Liver (tissue), 9 donors: Measurements from ENCODE around the gene EFCAB7. TPM values are rescaled to one million over a fixed set of nuclear protein-coding genes. Genes with fewer than 3 reads are reported as not detected.

Experiments used
- DNase-seq: peaks from one replicate; pipeline ENCODE4 v3.0.0-alpha.2; 2017; ENCODE audit warnings: low spot score
- H3K27ac ChIP-seq, 2 donors: one replicate each; pipeline ENCODE4 v1.7.0; 2013; ENCODE audit warnings: inconsistent platforms in 2 of 2, low read length in 2 of 2, control low read depth in 1 of 2, low read depth in 1 of 2, mild to moderate bottlenecking in 1 of 2
- H3K27me3 ChIP-seq, 4 donors: one replicate each; pipeline versions ENCODE4 v1.6.1 to v1.7.0; 2013; ENCODE audit warnings: low read length in 3 of 4, inconsistent platforms in 1 of 4, mild to moderate bottlenecking in 1 of 4, moderate library complexity in 1 of 4; ENCODE audit not compliant: control insufficient read depth in 4 of 4, insufficient read depth in 4 of 4
- H3K36me3 ChIP-seq, 4 donors: one replicate each; pipeline versions ENCODE4 v1.6.1 to v1.7.0; 2013; ENCODE audit warnings: low read length in 3 of 4, mild to moderate bottlenecking in 3 of 4, low read depth in 1 of 4, moderate library complexity in 1 of 4; ENCODE audit not compliant: control insufficient read depth in 4 of 4, insufficient read depth in 3 of 4
- H3K4me1 ChIP-seq, 4 donors: one replicate each; pipeline versions ENCODE4 v1.6.1 to v1.7.0; 2013; ENCODE audit warnings: low read length in 3 of 4, mild to moderate bottlenecking in 3 of 4, moderate library complexity in 1 of 4; ENCODE audit not compliant: control insufficient read depth in 4 of 4, insufficient read depth in 4 of 4
- H3K4me3 ChIP-seq, 3 donors: one replicate each; pipeline versions ENCODE4 v1.6.1 to v1.7.0; 2013; ENCODE audit warnings: low read length in 3 of 3, control low read depth in 1 of 3, low read depth in 1 of 3, mild to moderate bottlenecking in 1 of 3
- H3K9ac ChIP-seq, 2 donors: one replicate each; pipeline ENCODE4 v1.7.0; 2013; ENCODE audit warnings: low read length in 2 of 2, mild to moderate bottlenecking in 2 of 2, moderate library complexity in 2 of 2, control low read depth in 1 of 2, low read depth in 1 of 2
- H3K9me3 ChIP-seq, 4 donors: one replicate each; pipeline versions ENCODE4 v1.6.1 to v1.7.0; 2013; ENCODE audit warnings: low read length in 3 of 4; ENCODE audit not compliant: control insufficient read depth in 4 of 4
- ATF3 ChIP-seq: IDR thresholded peaks from 2 replicates; pipeline ENCODE4 v1.6.1; 2016; ENCODE audit warnings: antibody characterized with exemption
- CTCF ChIP-seq: fragments of 150-350 bp; IDR thresholded peaks from 2 replicates; pipeline ENCODE4 v1.5.1; 2017; ENCODE audit warnings: improper control_type of control experiment, low read depth, low read length; ENCODE audit not compliant: missing input control
- EGR1 ChIP-seq, 2 donors: IDR thresholded peaks; 2 replicates each; pipeline ENCODE4 v1.6.1; 2016 to 2018; ENCODE audit warnings: antibody characterized with exemption in 2 of 2, low read depth in 2 of 2
- FOXA1 ChIP-seq: IDR thresholded peaks from 2 replicates; pipeline ENCODE4 v1.6.1; 2016; ENCODE audit warnings: antibody characterized with exemption
- FOXA2 ChIP-seq: IDR thresholded peaks from 2 replicates; pipeline ENCODE4 v1.6.1; 2016; ENCODE audit warnings: antibody characterized with exemption
- HNF4A ChIP-seq, 2 donors: conservative IDR thresholded peaks; 2 replicates each; pipeline ENCODE4 v1.6.1; 2016; ENCODE audit warnings: antibody characterized with exemption in 2 of 2, mild to moderate bottlenecking in 2 of 2
- HNF4G ChIP-seq: IDR thresholded peaks from 2 replicates; pipeline ENCODE4 v1.6.1; 2016; ENCODE audit warnings: antibody characterized with exemption
- MAX ChIP-seq: IDR thresholded peaks from 2 replicates; pipeline ENCODE4 v1.6.1; 2016; ENCODE audit warnings: antibody characterized with exemption
- NR2F2 ChIP-seq: IDR thresholded peaks from 2 replicates; pipeline ENCODE4 v1.6.1; 2016; ENCODE audit warnings: antibody characterized with exemption
- RAD21 ChIP-seq, 2 donors: IDR thresholded peaks; 2 replicates each; pipeline ENCODE4 v1.6.1; 2016; ENCODE audit warnings: antibody characterized with exemption in 2 of 2, mild to moderate bottlenecking in 2 of 2
- REST ChIP-seq: IDR thresholded peaks from 2 replicates; pipeline ENCODE4 v1.6.1; 2016; ENCODE audit warnings: antibody characterized with exemption, mild to moderate bottlenecking
- RXRA ChIP-seq, 2 donors: IDR thresholded peaks; 2 replicates each; pipeline ENCODE4 v1.6.1; 2017 to 2018; ENCODE audit warnings: antibody characterized with exemption in 2 of 2, mild to moderate bottlenecking in 1 of 2
- SP1 ChIP-seq: IDR thresholded peaks from 2 replicates; pipeline ENCODE4 v1.6.1; 2018; ENCODE audit warnings: antibody characterized with exemption, mild to moderate bottlenecking
- TAF1 ChIP-seq: conservative IDR thresholded peaks from 2 replicates; pipeline ENCODE4 v1.6.1; 2016; ENCODE audit warnings: antibody characterized with exemption, mild to moderate bottlenecking
- YY1 ChIP-seq: IDR thresholded peaks from 2 replicates; pipeline ENCODE4 v1.6.1; 2016; ENCODE audit warnings: antibody characterized with exemption, mild to moderate bottlenecking
- ZBTB33 ChIP-seq: IDR thresholded peaks from 2 replicates; pipeline ENCODE4 v1.6.1; 2016; ENCODE audit warnings: antibody characterized with exemption
- WGBS: extraction: QIAGEN DNeasy Blood & Tissue Kit; methylation state at CpG from one replicate; pipeline ENCODE4 v1.1.7; 2013; 5-methylcytosine and 5-hydroxymethylcytosine counted together
- polyA plus RNA-seq, 2 donors: library from polyadenylated mRNA; stranded (reverse) in 1 of 2; unstranded in 1 of 2; fragments of 200-250 nt in 1 of 2; fragments of >200 nt in 1 of 2; fragmentation: Nextera tagmentation in 1 of 2; extraction: Ambion mirVana in 1 of 2; gene quantifications; one replicate each; pipeline versions ENCODE4 v1.2.1 to v1.2.3, GENCODE V29; 2013 to 2015
- total RNA-seq, 2 donors: library from RNA; depleted of rRNA; stranded (reverse); fragments of >200 nt; gene quantifications; one replicate each; pipeline ENCODE4 v1.2.3, GENCODE V29; 2014
- donor health status: healthy.
- donor health status: healthy.
- donor health status: healthy.
- donor health status: healthy.
- donor health status: healthy.

The EFCAB7 gene
- total and polyA plus RNA-seq, 4 donors, result 0.70 to 2.6 (median 1.9) TPM

GRCh38 chr1:63612971-63613370 lies 89.6 kb downstream of the EFCAB7 start:
- no peak overlapping the region for H3K9ac ChIP-seq
- peaks cover 10 to 68% (median 65%) of the 10 kb centered on the region in 4 donors for H3K4me1 ChIP-seq
- no peak overlapping the region for H3K4me3 ChIP-seq
- TF ChIP-seq YY1 (no peak), REST (no peak), MAX (no peak), HNF4A (conservative IDR thresholded peaks at IDR 0.05) (no peak), RAD21 (IDR thresholded peaks at IDR 0.05) (no peak), TAF1 (no peak), ZBTB33 (no peak), FOXA2 (no peak), RXRA (IDR thresholded peaks at IDR 0.05) (no peak), SP1 (no peak)
- no peaks in the 10 kb centered on the region for H3K27me3 ChIP-seq
- no peak overlapping the region for H3K27ac ChIP-seq
- H3K9me3 ChIP-seq, result no peaks in the 10 kb centered on the region
- H3K36me3 ChIP-seq, result no peaks in the 10 kb centered on the region
- no peak for DNase-seq

- Histone ChIP-seq H3K4me3 (no peak overlapping the region), H3K4me1 (peaks cover 6 to 46% (median 41%) of the 10 kb centered on the region in 4 donors), H3K9ac (no peak overlapping the region), H3K9me3 (no peaks in the 10 kb centered on the region), H3K36me3 (no peaks in the 10 kb centered on the region), H3K27ac (no peak overlapping the region), H3K27me3 (no peaks in the 10 kb centered on the region)
- DNase-seq, result peak; percentile 55
- TF ChIP-seq ZBTB33 (no peak), ATF3 (no peak), NR2F2 (no peak), YY1 (no peak), FOXA2 (no peak), HNF4A (conservative IDR thresholded peaks at IDR 0.05) (peak in 1 of 2 donors; percentile 35), EGR1 (IDR thresholded peaks at IDR 0.05; ENCODE audit: low read depth in 2 of 2) (no peak), TAF1 (no peak), CTCF (peak; percentile 88), RXRA (IDR thresholded peaks at IDR 0.05) (no peak), SP1 (no peak), RAD21 (IDR thresholded peaks at IDR 0.05) (peak; percentile 92 to 93), HNF4G (no peak), FOXA1 (no peak), REST (no peak)
- 38% methylated on average over 6 of the region's 6 CpGs for WGBS
Measured at GRCh38 chr1:63615768-63616420, 92.6 kb downstream of the EFCAB7 start.
